Liver (tissue), 3 donors: ENCODE data around the gene EFHD2.

Experiments used
- CTCF ChIP-seq: fragments of 150-350 bp; IDR thresholded peaks from 2 replicates; pipeline ENCODE4 v1.5.1; 2017; ENCODE audit warnings: improper control_type of control experiment, low read depth, low read length; ENCODE audit not compliant: missing input control
- EGR1 ChIP-seq, 2 donors: IDR thresholded peaks; 2 replicates each; pipeline ENCODE4 v1.6.1; 2016 to 2018; ENCODE audit warnings: antibody characterized with exemption in 2 of 2, low read depth in 2 of 2
- MAX ChIP-seq: IDR thresholded peaks from 2 replicates; pipeline ENCODE4 v1.6.1; 2016; ENCODE audit warnings: antibody characterized with exemption
- REST ChIP-seq: IDR thresholded peaks from 2 replicates; pipeline ENCODE4 v1.6.1; 2016; ENCODE audit warnings: antibody characterized with exemption, mild to moderate bottlenecking
- TAF1 ChIP-seq: conservative IDR thresholded peaks from 2 replicates; pipeline ENCODE4 v1.6.1; 2016; ENCODE audit warnings: antibody characterized with exemption, mild to moderate bottlenecking
- YY1 ChIP-seq: IDR thresholded peaks from 2 replicates; pipeline ENCODE4 v1.6.1; 2016; ENCODE audit warnings: antibody characterized with exemption, mild to moderate bottlenecking
- donor health status: healthy.
- donor health status: healthy.

GRCh38 chr1:15382601-15383518 lies 26.8 kb upstream of the EFHD2 start:
- no peak for TF ChIP-seq REST
- no peak for TF ChIP-seq MAX
- no peak for TF ChIP-seq CTCF
- no peak for TF ChIP-seq EGR1 (IDR thresholded peaks at IDR 0.05; ENCODE audit: low read depth in 2 of 2)
- no peak for TF ChIP-seq TAF1
- TF ChIP-seq YY1, result no peak
